Renal cortical epithelial cell (primary cell): ENCODE measurements around the gene MASP1. TPM values are rescaled to one million over a fixed set of nuclear protein-coding genes. Genes with fewer than 3 reads are reported as not detected.
A peak's percentile ranks its signal among the peaks of the same experiment; 100 is the strongest.

Experiments
- DNase-seq: peaks from one replicate; pipeline ENCODE4 v3.0.0-alpha.2; 2011; ENCODE audit warnings: low read depth
- total RNA-seq: library from RNA; depleted of rRNA; stranded (reverse); fragments of >200 nt; gene quantifications from 2 replicates; pipeline ENCODE4 v1.2.3, GENCODE V29; 2014

Gene MASP1
- total RNA-seq, 1 donor from 2014 or later = 3.5 TPM

GRCh38 chr3:187186801-187187421, 104.6 kb downstream of the MASP1 start:
- DNase-seq = peak; percentile 91

DNA sequence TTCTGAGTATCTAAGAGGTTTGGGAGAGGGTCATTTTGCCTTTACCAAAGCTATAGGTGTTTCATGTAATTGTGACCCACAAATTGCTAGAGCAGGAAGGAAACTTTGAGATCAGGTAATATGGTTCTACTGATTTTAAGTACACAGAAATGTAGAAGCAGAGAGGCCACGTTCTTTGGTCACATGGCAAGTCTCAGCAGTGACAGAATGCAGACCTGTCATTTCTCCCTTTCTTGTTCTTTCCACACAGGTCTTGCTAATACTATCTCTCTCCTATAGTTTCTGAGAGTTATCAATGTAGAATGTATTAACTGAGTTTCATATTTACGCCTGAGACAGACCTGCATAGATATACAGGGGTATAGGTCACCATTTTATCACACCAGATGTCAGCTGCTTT, 105.2 kb downstream of the MASP1 start:
- DNase-seq = no peak

DNA sequence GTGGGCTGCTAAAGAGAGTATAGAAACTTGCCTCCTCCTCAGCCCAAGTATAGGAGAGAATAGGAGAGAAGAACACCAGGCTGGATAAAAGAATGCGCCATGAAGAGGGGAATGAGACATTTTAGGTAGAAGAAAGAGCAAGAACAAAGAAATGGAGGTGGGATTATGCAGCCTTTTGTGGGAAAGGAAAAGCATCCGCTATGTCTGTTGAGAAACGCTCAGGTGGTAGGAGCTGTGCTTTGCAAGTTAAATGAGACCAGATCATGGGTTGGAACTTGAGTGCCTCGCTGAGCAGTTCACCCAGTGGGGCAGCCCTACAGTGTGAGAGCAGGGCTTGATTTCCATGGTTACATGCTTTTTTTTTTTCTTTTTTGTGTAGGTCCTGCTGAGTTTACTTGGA, 105.8 kb downstream of the MASP1 start:
- DNase-seq = no peak

Other genes starting within 250 kb of the MASP1 start
- gene RPL39L, start 152.2 kb downstream of the MASP1 start, total RNA-seq = 5.3 and 13.4 TPM in 2 replicates
- gene RTP1, start 94.3 kb downstream of the MASP1 start, total RNA-seq = not detected in 2 replicates
- 1.1 and 6.9 TPM in 2 replicates for gene RTP4, start 76.6 kb upstream of the MASP1 start, total RNA-seq